Measurements from ENCODE around the gene FCHO2.

DNA sequence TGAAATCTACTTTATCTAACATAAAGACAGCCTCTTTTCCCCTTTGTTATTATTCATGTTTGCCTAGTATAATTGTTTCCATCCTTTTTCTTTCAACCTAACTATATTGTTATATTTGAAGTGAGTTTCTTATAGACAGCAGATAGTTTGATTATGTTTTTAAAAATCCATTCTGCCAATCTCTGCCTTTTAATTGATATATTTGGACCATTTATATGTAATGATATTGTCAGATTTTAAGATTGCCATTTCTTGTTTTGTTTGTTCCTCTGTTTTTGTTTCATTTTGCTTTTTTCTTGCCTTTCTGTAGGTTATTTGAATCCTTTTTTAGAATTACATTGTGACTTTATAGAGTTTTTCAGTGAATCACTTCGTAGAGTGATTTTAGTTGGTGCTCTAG lies 89.8 kb downstream of the FCHO2 start:
- TF ChIP-seq EZH2 (IDR thresholded peaks at IDR 0.05) (no peak), POLR2AphosphoS5 (IDR thresholded peaks at IDR 0.05; ENCODE audit: borderline replicate concordance, low read depth, low read length) (no peak)
